GM13977 (cell line): ENCODE measurements around the gene ADAMTS9.
A peak's percentile ranks its signal among the peaks of the same experiment; 100 is the strongest.

Experiments
- DNase-seq: peaks from one replicate; pipeline ENCODE4 v3.0.0; 2012; ENCODE audit warnings: low spot score
- in situ Hi-C: fragments of 300-500 bp; cut with MboI; formaldehyde crosslinking; loops from one replicate; pipeline ENCODE4 v1.12.0; 2022; ENCODE audit warnings: low sequenced_read_pairs, low pct_unique_long_range_greater_than_20kb, mixed read lengths, inconsistent platforms; ENCODE audit not compliant: unreplicated experiment
- TF ChIP-seq, protein P1 (sequence below): IDR thresholded peaks from 2 replicates; pipeline ENCODE4 v1.5.1; 2012; ENCODE audit warnings: mild to moderate bottlenecking, control low read depth; ENCODE audit not compliant: insufficient read depth; ENCODE audit errors: extremely low read depth, missing control alignments

Gene ADAMTS9

DNA sequence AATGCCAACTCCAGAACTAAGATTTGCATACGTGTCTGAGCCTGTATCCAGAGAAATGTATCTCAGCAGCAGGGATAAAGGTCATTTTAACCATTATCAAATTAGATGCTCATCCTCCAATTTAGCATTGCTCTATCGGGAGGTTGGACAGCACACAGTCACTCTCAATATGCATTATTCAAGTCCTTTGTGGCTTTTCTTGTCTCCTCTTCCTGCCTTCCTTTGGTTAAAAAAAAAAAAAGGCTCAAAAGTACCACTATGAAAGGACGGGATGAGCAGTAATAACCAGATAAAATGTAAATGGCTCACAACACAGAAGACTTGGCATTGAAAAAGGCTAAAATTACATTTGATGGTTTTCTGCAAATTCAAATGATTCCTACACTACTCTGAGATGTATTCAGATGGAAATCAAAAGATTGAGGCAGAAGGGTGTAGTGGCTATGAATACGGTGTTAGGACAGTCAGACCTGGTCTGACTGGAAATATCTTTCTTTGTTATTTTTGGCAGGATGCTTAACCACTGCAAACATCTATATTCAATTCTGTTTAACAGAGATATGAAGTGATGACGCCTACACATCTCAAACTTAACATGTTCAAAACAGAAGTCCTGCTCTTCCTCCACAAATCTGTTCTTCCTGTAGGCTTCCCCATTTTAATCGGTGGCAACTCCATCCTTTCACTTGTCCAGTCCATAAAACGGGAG, 109.6 kb downstream of the ADAMTS9 start:
- no peak for DNase-seq
- TF ChIP-seq, protein P1, sequence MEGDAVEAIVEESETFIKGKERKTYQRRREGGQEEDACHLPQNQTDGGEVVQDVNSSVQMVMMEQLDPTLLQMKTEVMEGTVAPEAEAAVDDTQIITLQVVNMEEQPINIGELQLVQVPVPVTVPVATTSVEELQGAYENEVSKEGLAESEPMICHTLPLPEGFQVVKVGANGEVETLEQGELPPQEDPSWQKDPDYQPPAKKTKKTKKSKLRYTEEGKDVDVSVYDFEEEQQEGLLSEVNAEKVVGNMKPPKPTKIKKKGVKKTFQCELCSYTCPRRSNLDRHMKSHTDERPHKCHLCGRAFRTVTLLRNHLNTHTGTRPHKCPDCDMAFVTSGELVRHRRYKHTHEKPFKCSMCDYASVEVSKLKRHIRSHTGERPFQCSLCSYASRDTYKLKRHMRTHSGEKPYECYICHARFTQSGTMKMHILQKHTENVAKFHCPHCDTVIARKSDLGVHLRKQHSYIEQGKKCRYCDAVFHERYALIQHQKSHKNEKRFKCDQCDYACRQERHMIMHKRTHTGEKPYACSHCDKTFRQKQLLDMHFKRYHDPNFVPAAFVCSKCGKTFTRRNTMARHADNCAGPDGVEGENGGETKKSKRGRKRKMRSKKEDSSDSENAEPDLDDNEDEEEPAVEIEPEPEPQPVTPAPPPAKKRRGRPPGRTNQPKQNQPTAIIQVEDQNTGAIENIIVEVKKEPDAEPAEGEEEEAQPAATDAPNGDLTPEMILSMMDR = no peak
- in situ Hi-C loops = no loop called here

DNA sequence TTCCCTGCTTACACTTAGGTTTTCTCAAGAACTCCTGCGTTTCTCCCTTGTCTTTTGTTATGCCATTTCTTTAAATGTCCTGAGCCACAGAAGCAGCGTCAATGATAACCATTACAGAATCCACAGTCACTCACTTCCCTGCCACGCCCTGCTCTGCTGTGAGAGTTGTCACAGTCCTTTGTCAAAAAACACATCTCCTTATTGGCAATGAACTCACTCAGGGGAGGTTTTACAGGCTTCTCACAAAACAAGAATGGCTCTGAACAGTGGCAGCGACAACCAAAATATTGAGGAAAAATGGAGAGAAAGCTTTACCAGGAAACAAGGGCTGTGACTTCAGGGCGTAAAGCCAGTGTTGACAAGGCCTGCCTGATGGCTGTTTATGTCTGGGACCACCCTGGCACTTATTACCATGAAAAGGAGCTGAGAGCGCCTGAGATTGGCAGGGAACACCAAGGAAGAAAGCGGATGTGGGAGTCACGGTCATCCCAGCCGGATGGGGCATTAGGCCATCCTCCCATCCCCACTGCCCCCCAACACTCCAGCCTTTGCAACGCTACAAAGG, 111.5 kb downstream of the ADAMTS9 start:
- TF ChIP-seq, protein P1 = no peak
- in situ Hi-C loops = no loop called here
- DNase-seq = no peak

DNA sequence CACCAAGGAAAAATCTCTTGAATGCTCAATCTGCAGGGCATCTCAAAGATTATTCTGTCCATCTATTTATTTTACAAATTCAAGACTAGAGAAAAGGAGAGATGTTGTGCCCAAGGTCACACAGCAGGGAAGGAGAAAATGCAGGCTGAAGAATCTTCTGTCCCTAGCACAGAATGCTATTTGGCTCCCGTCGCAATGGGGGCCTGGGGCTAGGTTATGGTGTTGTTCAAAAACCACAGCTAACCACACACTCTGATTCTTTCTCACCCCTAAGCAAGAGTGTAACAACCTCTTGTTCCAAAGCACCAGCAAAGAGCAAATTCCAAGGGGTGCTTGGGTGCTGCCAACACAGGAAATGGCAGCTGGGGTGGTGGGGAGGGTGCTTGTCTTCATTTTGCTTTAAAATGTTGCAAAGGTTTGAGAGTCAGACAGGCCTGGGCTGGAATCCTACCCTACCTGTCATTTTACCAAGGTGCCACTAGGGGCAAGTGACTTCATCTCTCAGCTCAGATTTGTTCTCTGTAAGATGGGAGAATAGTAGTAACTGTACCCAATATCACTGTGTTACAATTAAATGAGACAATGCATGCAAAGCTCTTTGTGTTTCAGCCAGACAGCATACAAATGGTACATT, 112.5 kb downstream of the ADAMTS9 start:
- TF ChIP-seq, protein P1 = peak; percentile 49
- in situ Hi-C loops = no loop called here
- DNase-seq = peak; percentile 21

DNA sequence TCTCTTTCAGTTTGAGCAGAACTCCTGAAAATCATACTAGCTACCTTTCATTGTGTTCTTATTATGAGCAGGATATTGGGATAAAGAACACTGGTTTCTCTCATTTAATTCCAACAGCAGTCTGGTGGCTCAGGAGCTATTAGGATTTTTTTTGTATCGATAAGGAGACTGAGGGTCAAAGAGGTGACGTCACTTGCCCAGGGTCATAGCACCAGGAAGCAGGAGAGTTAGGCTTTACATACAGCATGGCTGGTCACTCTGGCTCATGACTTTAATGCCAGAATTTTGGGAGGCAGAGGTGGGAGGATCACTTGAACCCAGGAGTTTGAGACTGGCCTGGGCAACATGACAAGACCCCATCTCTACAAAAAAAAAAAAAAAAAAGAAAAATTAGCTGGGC, 113.6 kb downstream of the ADAMTS9 start:
- TF ChIP-seq, protein P1 = no peak
- no peak for DNase-seq
- in situ Hi-C loops = no loop called here

DNA sequence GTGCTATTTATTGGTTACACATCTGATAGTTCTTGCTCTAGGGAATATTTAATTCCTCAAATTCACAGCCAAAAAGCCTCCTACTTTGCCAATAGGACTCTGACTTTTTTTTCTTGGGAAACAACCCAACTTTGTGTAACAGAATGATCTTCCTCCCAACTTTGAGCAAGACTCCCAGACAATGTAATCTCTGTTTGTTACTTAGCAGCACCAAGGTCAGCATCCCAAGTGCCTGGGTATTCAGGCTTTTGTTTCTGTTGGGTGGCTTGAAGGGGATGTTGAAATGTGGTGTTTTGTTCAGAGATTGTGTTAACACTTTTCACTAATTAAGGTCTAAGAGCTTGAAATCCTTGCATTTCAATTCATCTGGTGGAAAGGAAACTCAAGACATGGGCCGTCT, 115.8 kb downstream of the ADAMTS9 start:
- no peak for DNase-seq
- TF ChIP-seq, protein P1 = no peak
- in situ Hi-C loops = no loop called here

DNA sequence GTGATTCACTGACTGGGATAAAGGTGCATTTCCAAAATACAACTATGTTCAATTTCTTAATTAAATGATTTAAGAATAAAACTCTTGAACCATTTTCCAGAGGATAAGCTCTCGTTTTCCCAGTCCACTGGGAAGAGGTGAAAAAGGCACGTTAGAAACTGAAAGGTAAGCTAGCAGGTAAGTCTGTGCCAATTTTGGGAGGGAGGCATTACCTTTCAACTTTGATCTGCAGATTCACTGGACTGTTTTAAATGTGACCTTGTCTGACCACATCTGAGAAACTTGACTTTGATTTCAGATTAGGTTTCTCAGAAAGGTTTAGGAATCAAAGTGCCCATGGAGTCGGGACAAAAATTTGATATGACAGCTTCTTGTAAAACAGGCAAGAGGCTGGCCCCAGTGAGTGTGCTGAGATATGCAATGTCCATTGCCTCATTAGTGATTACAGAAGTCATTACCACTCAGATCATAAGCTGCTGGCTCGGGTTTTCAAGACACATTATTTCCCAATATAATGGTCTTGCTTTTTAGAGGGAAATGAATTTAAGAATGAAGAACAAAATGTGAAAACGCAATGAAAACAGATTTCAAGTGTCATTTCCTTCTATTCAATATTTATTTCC, 118.8 kb downstream of the ADAMTS9 start:
- DNase-seq = no peak
- in situ Hi-C loops = no loop called here
- TF ChIP-seq, protein P1 = no peak
